ENCODE data around the gene RXFP1. TPM values are rescaled to one million over a fixed set of nuclear protein-coding genes. Genes with fewer than 3 reads are reported as not detected.
A peak's percentile ranks its signal among the peaks of the same experiment; 100 is the strongest.

The RXFP1 gene
- total and polyA plus RNA-seq, 4 donors = 0.23 to 0.77 (median 0.59) TPM; not detected in 1

- no peaks in the 10 kb centered on the region for H3K4me1 ChIP-seq (ENCODE audit: control insufficient read depth, insufficient read depth, low read length)
- H3K4me3 ChIP-seq (ENCODE audit: low read depth, low read length) = no peak overlapping the region
- H3K9me3 ChIP-seq (ENCODE audit: control insufficient read depth, insufficient read depth, low read length) = no peaks in the 10 kb centered on the region
- no peaks in the 10 kb centered on the region for H3K36me3 ChIP-seq (ENCODE audit: control insufficient read depth, insufficient read depth, low read length)
- H3K27ac ChIP-seq (ENCODE audit: low read depth, low read length) = no peak overlapping the region
- no peak for DNase-seq (ENCODE audit: low read depth in 4 of 6, low spot score in 6 of 6)
- 73% methylated on average over 1 of the region's 7 CpGs for WGBS (ENCODE audit: insufficient coverage)
- no peaks in the 10 kb centered on the region for H3K27me3 ChIP-seq (ENCODE audit: control insufficient read depth, insufficient read depth, low read length)
Measured at GRCh38 chr4:158523990-158524535, 2.4 kb downstream of the RXFP1 start.

GRCh38 chr4:158527516-158527915, 5.8 kb downstream of the RXFP1 start:
- Histone ChIP-seq H3K36me3 (ENCODE audit: control insufficient read depth, insufficient read depth, low read length) (no peaks in the 10 kb centered on the region), H3K4me1 (ENCODE audit: control insufficient read depth, insufficient read depth, low read length) (no peaks in the 10 kb centered on the region), H3K27ac (ENCODE audit: low read depth, low read length) (no peak overlapping the region), H3K4me3 (ENCODE audit: low read depth, low read length) (no peak overlapping the region), H3K9me3 (ENCODE audit: control insufficient read depth, insufficient read depth, low read length) (no peaks in the 10 kb centered on the region), H3K27me3 (ENCODE audit: control insufficient read depth, insufficient read depth, low read length) (no peaks in the 10 kb centered on the region)
- WGBS (ENCODE audit: insufficient coverage) = no CpG with 5 or more reads among the region's 1 CpG
- no peak for DNase-seq (ENCODE audit: low read depth in 4 of 6, low spot score in 6 of 6)

- DNase-seq (ENCODE audit: low read depth in 4 of 6, low spot score in 6 of 6) = no peak
- Histone ChIP-seq H3K27me3 (ENCODE audit: control insufficient read depth, insufficient read depth, low read length) (no peaks in the 10 kb centered on the region), H3K9me3 (ENCODE audit: control insufficient read depth, insufficient read depth, low read length) (no peaks in the 10 kb centered on the region), H3K27ac (ENCODE audit: low read depth, low read length) (no peak overlapping the region), H3K4me3 (ENCODE audit: low read depth, low read length) (no peak overlapping the region), H3K4me1 (ENCODE audit: control insufficient read depth, insufficient read depth, low read length) (no peaks in the 10 kb centered on the region), H3K36me3 (ENCODE audit: control insufficient read depth, insufficient read depth, low read length) (no peaks in the 10 kb centered on the region)
- 95% methylated on average over 1 of the region's 1 CpG for WGBS (ENCODE audit: insufficient coverage)
Measured at GRCh38 chr4:158529505-158529904, 7.8 kb downstream of the RXFP1 start.

GRCh38 chr4:158530381-158530780, 8.7 kb downstream of the RXFP1 start:
- Histone ChIP-seq H3K4me3 (ENCODE audit: low read depth, low read length) (no peak overlapping the region), H3K9me3 (ENCODE audit: control insufficient read depth, insufficient read depth, low read length) (no peaks in the 10 kb centered on the region), H3K36me3 (ENCODE audit: control insufficient read depth, insufficient read depth, low read length) (no peaks in the 10 kb centered on the region), H3K4me1 (ENCODE audit: control insufficient read depth, insufficient read depth, low read length) (no peaks in the 10 kb centered on the region), H3K27ac (ENCODE audit: low read depth, low read length) (no peak overlapping the region), H3K27me3 (ENCODE audit: control insufficient read depth, insufficient read depth, low read length) (no peaks in the 10 kb centered on the region)
- DNase-seq (ENCODE audit: low read depth in 4 of 6, low spot score in 6 of 6) = peak in 1 of 6 donors; percentile 29
- no CpG with 5 or more reads among the region's 2 CpGs for WGBS (ENCODE audit: insufficient coverage)

GRCh38 chr4:158530898-158531297, 9.2 kb downstream of the RXFP1 start:
- DNase-seq (ENCODE audit: low read depth in 4 of 6, low spot score in 6 of 6) = no peak
- Histone ChIP-seq H3K27me3 (ENCODE audit: control insufficient read depth, insufficient read depth, low read length) (no peaks in the 10 kb centered on the region), H3K9me3 (ENCODE audit: control insufficient read depth, insufficient read depth, low read length) (no peaks in the 10 kb centered on the region), H3K27ac (ENCODE audit: low read depth, low read length) (no peak overlapping the region), H3K4me1 (ENCODE audit: control insufficient read depth, insufficient read depth, low read length) (no peaks in the 10 kb centered on the region), H3K4me3 (ENCODE audit: low read depth, low read length) (no peak overlapping the region), H3K36me3 (ENCODE audit: control insufficient read depth, insufficient read depth, low read length) (no peaks in the 10 kb centered on the region)
- 77% methylated on average over 4 of the region's 6 CpGs for WGBS (ENCODE audit: insufficient coverage)

GRCh38 chr4:158532556-158533231, 11.0 kb downstream of the RXFP1 start:
- WGBS (ENCODE audit: insufficient coverage) = 63% methylated on average over 4 of the region's 6 CpGs
- Histone ChIP-seq H3K4me1 (ENCODE audit: control insufficient read depth, insufficient read depth, low read length) (no peaks in the 10 kb centered on the region), H3K36me3 (ENCODE audit: control insufficient read depth, insufficient read depth, low read length) (no peaks in the 10 kb centered on the region), H3K27ac (ENCODE audit: low read depth, low read length) (no peak overlapping the region), H3K27me3 (ENCODE audit: control insufficient read depth, insufficient read depth, low read length) (no peaks in the 10 kb centered on the region), H3K4me3 (ENCODE audit: low read depth, low read length) (no peak overlapping the region), H3K9me3 (ENCODE audit: control insufficient read depth, insufficient read depth, low read length) (no peaks in the 10 kb centered on the region)
- no peak for DNase-seq (ENCODE audit: low read depth in 4 of 6, low spot score in 6 of 6)

GRCh38 chr4:158534727-158535126, 13.0 kb downstream of the RXFP1 start:
- no peaks in the 10 kb centered on the region for H3K4me1 ChIP-seq (ENCODE audit: control insufficient read depth, insufficient read depth, low read length)
- no peaks in the 10 kb centered on the region for H3K36me3 ChIP-seq (ENCODE audit: control insufficient read depth, insufficient read depth, low read length)
- DNase-seq (ENCODE audit: low read depth in 4 of 6, low spot score in 6 of 6) = no peak
- no peak overlapping the region for H3K4me3 ChIP-seq (ENCODE audit: low read depth, low read length)
- no peak overlapping the region for H3K27ac ChIP-seq (ENCODE audit: low read depth, low read length)
- H3K27me3 ChIP-seq (ENCODE audit: control insufficient read depth, insufficient read depth, low read length) = no peaks in the 10 kb centered on the region
- no CpG with 5 or more reads among the region's 3 CpGs for WGBS (ENCODE audit: insufficient coverage)
- no peaks in the 10 kb centered on the region for H3K9me3 ChIP-seq (ENCODE audit: control insufficient read depth, insufficient read depth, low read length)

- H3K4me3 ChIP-seq (ENCODE audit: low read depth, low read length) = no peak overlapping the region
- no peak overlapping the region for H3K27ac ChIP-seq (ENCODE audit: low read depth, low read length)
- H3K27me3 ChIP-seq (ENCODE audit: control insufficient read depth, insufficient read depth, low read length) = no peaks in the 10 kb centered on the region
- H3K9me3 ChIP-seq (ENCODE audit: control insufficient read depth, insufficient read depth, low read length) = no peaks in the 10 kb centered on the region
- no peaks in the 10 kb centered on the region for H3K36me3 ChIP-seq (ENCODE audit: control insufficient read depth, insufficient read depth, low read length)
- H3K4me1 ChIP-seq (ENCODE audit: control insufficient read depth, insufficient read depth, low read length) = no peaks in the 10 kb centered on the region
- DNase-seq (ENCODE audit: low read depth in 4 of 6, low spot score in 6 of 6) = no peak
- WGBS (ENCODE audit: insufficient coverage) = 96% methylated on average over 4 of the region's 4 CpGs
Measured at GRCh38 chr4:158535130-158535614, 13.5 kb downstream of the RXFP1 start.

GRCh38 chr4:158536833-158537232, 15.2 kb downstream of the RXFP1 start:
- no peaks in the 10 kb centered on the region for H3K27me3 ChIP-seq (ENCODE audit: control insufficient read depth, insufficient read depth, low read length)
- DNase-seq (ENCODE audit: low read depth in 4 of 6, low spot score in 6 of 6) = no peak
- WGBS (ENCODE audit: insufficient coverage) = no CpG with 5 or more reads among the region's 3 CpGs
- no peaks in the 10 kb centered on the region for H3K36me3 ChIP-seq (ENCODE audit: control insufficient read depth, insufficient read depth, low read length)
- no peak overlapping the region for H3K4me3 ChIP-seq (ENCODE audit: low read depth, low read length)
- no peaks in the 10 kb centered on the region for H3K4me1 ChIP-seq (ENCODE audit: control insufficient read depth, insufficient read depth, low read length)
- H3K9me3 ChIP-seq (ENCODE audit: control insufficient read depth, insufficient read depth, low read length) = no peaks in the 10 kb centered on the region
- no peak overlapping the region for H3K27ac ChIP-seq (ENCODE audit: low read depth, low read length)

GRCh38 chr4:158538176-158538575, 16.5 kb downstream of the RXFP1 start:
- H3K9me3 ChIP-seq (ENCODE audit: control insufficient read depth, insufficient read depth, low read length) = no peaks in the 10 kb centered on the region
- H3K27me3 ChIP-seq (ENCODE audit: control insufficient read depth, insufficient read depth, low read length) = no peaks in the 10 kb centered on the region
- WGBS (ENCODE audit: insufficient coverage) = 78% methylated on average over 3 of the region's 4 CpGs
- no peak overlapping the region for H3K27ac ChIP-seq (ENCODE audit: low read depth, low read length)
- H3K4me1 ChIP-seq (ENCODE audit: control insufficient read depth, insufficient read depth, low read length) = no peaks in the 10 kb centered on the region
- DNase-seq (ENCODE audit: low read depth in 4 of 6, low spot score in 6 of 6) = no peak
- no peaks in the 10 kb centered on the region for H3K36me3 ChIP-seq (ENCODE audit: control insufficient read depth, insufficient read depth, low read length)
- H3K4me3 ChIP-seq (ENCODE audit: low read depth, low read length) = no peak overlapping the region
